Left lobe of liver (tissue), 2 donors: ENCODE measurements around the gene CUL3. TPM values are rescaled to one million over a fixed set of nuclear protein-coding genes. Genes with fewer than 3 reads are reported as not detected.
"Not testable (repeated sequence)": the region's sequence is repeated elsewhere in the genome, so short reads cannot be mapped to it uniquely, and the experiment has no call there.

Experiments used
- ATAC-seq: fragments of 200-7000 bp; cut with Tn5 transposase; one replicate; pipeline ENCODE4 v1.9.1; 2020; ENCODE audit warnings: mild to moderate bottlenecking, moderate library complexity
- DNase-seq: peaks from one replicate; pipeline ENCODE4 v3.0.0-alpha.2; 2020; ENCODE audit warnings: low spot score
- total RNA-seq: library from RNA; stranded (reverse); gene quantifications from one replicate; pipeline ENCODE4 v1.2.1, GENCODE V29; 2021
- donor health status: DM: no; HTN: no; CAD: no; lungs with moderate emphysema.
- donor health status: DM: no; HTN: yes; CAD: no.

Gene CUL3
- total RNA-seq, 1 donor from 2014 or later: 34.6 TPM

DNA sequence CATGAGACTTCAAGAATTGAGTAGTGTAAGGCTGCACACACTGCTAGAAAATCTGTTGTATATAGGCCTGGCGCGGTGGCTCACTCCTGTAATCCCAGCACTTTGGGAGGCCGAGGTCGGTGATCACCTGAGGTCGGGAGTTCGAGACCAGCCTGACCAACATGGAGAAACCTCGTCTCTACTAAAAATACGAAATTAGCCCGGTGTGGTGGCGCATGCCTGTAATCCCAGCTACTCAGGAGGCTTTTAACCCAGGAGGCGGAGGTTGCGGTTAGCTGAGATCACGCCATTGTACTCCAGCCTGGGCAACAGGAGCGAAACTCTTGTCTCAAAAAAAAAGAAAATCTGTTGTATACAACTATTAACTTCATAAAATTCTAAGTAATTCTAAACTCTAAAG is 2.1 kb downstream of the CUL3 start:
- not testable (repeated sequence) for ATAC-seq, DNase-seq

DNA sequence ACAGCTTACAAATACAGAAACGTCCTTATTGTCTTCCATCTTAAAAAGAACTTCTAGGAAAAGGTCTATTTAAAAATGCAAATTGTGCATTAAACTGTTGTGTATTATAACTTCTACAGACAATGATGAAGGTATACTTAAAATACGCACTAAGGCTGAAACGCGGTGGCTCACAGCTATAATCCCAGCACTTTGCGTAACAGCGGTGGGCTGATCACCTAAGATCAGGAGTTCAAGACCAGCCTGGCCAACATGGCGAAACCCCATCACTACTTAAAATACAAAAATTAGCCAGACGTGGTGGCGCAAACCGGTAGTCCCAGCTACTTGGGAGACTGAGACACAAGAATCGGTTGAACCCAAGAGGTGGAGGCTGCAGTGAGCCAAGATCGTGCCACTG is 4.9 kb downstream of the CUL3 start:
- ATAC-seq (no peak), DNase-seq (no peak)

DNA sequence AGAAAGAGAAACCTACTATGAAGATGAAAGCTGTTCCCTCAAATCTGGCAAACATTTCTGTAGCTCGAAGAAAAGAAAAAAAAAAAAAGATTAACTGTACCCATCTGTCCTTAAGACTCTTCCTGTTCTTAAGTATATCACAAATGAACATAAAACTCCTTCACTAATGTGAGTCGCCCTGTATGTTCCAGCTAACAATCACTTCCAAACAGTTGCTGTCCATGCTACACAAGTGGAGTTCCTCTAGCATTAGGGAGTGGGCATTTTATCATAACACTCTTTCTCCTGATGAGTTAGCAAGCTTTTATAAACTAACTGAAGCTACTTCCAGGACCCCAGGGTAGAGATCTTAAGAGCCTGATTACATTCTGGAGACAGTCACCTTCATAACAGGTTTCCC is 5.8 kb downstream of the CUL3 start:
- ATAC-seq: peak; percentile 43
- DNase-seq: no peak

DNA sequence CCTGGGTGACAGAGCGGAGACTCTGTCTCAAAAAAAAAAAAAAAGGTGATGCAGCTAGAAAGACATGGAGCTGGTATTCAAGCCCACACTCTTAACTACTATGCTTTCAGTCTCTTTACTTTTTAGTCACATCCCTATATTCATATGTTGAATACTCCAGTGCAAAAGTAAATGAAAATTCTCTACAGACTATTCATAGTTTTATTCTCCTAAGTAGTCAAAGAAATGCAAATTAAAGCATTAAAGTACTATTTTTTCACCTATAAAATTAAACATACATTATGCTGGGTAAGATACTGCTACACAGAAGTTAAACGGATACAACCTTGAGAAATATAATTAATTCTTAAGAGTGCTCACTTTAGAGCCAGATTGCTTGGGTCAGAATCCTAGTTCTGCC is 7.6 kb downstream of the CUL3 start:
- DNase-seq: no peak
- ATAC-seq: no peak

DNA sequence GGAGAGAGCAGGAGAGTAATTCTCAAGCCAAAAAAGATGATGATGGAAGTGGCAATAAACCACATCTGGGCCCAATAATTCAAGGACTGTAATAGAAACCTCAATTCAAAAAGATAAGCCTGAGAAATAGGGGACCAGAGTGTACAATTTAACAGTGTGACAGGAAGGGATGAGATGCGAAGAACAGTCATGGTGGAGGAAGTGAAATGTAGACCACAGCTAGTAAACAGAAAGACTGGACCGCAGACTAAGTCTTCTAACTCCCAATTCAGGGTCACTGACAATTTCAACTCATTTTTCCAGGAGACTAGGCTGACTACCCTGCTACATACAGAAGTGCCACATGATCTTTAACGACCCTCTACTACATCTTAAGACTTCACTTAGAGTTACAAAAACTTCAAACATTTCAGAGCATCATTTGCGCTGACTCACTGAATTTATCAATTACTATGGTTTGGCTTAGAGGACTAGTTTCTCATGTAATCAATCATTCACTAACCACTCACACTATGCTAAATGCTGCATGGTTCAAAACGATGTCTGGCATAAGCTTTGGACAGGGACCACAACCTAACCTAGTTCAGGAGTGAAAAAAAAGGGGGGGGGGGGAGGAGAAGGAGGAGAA is 9.0 kb downstream of the CUL3 start:
- ATAC-seq: no peak
- DNase-seq: no peak

DNA sequence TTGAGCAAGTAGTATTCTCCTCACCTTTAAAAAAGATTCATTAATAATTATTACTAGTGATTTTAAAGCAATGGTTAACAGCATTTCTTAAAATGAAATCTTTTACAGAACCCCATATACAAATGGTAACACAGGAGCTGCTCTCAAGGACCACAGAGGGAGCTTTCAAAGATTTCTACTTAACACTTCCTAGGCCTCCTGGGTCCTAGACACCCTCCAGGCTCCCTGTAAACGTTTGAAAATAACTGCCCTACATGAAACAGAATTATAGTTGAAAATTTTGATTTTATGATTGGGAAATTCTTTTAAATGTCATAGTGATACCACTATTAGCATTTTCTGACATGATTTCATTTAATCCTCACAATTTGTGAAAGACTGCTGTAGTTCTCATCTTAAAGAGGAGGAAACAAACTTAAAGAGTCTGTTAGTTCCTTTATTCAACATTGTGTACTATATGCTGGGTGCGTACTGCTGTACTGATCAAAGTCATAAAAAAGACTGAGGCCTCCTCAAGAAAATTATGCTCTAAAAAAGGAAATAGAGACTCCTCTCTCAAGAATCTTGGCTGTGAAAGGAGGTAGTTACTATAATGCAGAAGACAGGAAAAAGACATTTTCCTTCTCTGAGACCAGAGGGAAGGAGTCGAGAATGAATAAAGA is 10.6 kb downstream of the CUL3 start:
- ATAC-seq (no peak), DNase-seq (no peak)

DNA sequence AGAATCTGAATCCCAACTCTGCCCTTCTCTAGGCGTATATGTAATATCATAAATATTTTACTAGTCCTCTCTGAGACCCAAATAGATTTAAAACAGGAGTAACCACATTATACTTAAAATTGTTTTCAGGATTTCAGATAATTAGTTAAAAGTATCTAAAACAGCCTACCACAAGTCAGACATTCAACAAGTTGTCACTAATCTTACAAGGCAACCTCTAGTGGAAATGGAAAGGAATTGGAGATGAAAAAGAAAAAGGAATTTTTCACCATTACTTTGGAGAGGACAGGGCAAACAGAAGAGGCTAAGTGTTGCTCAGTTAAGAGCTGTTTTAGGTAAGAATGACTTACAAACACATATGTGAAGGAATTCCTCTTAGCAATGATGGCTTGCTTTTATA is 11.4 kb downstream of the CUL3 start:
- ATAC-seq: no peak
- no peak for DNase-seq

DNA sequence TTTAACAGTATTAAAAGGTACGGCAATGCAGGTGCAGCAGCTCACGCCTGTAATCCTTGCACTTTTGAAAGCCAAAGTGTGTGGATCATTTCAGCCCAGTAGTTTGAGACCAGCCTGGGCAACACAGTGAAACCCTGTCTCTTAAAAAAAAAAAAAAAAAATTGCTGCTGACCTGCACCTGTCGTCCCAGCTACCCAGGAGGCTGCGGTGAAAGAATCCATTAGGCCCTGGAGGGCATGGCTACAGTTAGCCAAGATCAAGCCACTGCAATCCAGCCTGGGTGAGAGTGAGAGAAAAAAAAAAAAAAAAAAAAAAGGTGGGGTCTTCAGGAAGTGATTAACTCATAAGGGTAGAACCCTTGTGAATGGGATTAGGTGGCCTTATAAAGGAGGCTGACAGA is 12.8 kb downstream of the CUL3 start:
- no peak for DNase-seq
- ATAC-seq: no peak

DNA sequence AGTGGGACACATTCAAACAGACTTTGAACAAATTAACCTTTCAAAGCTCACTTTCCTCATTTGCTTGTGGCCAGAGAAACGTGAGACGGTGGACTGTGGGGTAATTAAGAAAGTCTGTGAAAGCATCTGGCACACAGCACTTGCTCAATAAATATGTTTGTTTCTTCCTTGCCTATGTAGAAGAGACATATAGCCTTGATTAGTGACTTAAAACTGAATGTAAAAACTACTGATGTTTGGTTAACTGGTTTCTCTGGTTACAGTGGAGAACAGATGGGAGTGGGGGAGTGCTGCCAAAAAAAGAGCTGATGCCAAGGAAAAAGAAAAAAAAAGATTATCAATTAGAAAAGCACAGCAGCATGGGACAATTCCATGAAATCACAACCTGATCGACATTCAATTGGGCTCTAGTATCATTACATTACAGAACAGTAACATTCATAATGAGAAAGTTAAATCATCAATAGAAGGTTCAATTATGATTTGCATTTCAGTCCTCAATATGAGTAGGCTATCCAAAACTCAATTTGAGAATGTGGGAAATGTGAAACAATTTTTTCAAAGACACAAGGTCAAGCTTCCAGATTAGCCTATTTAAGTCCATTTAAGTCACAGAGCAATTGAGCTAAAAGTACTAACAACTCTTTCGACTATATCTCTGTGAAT is 14.7 kb downstream of the CUL3 start:
- DNase-seq (no peak), ATAC-seq (no peak)

DNA sequence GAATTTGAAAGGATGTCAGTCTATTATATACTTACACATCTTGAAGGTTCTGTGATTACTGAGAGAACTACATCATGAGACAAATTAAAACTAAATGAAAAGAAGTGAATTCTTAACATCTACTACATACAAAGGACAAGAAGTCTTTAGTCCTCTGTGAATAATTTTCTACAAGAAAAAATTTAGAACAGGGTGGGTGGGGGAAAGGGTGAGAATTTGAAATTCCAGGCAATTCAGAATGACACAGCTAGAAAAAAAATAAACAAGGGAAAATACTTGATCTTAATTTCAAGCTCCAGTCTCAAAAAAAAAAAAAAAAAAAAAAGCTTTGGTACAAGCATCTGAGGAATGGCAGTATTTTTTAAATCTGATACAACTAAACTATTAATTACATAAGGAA is 15.5 kb downstream of the CUL3 start:
- DNase-seq: no peak
- no peak for ATAC-seq

DNA sequence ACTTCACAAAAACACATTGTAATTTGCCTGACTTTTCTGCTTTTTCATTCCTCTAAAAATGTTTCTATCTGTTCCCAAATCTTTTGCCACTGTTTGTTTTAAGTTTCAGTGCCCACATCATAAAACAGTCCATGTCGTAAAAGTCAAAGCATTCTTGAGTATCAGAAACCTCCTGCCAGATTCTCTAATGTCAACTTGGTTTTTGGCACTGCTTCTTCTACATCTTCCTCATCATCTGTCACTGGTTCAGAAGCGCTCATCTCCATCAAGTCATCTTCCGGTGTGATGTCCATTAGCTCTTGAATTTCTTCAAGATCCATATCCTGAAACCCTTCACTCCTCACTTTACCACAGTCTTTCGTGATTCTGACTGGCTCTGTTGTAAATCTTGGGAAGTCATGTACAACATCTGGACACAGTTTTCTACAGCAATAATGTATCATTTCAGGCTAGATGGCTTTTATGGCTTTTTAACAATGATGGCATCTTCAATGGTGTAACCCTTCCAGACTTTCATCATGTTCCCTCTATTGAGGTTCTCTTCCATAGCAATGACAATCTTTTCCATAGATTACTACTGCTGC is 19.6 kb downstream of the CUL3 start:
- no peak for DNase-seq
- no peak for ATAC-seq

DNA sequence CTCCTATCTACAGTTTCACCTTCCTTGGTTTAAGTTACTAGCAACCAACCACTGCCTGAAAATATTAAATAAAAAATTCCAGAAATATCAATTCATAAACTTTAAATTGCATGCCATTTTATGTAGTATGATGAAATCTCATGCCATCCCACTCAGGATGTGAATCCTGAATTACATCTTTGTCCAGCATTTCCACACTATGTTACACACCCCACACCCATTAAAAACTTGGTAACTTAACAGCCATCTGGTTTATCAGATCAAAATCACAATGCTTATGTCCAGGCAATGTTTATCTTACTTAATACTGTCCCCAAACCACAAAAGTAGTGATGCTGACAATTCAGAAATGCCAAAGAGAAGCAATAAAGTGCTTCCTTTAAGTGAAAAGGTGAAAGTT is 21.6 kb downstream of the CUL3 start:
- DNase-seq (no peak), ATAC-seq (no peak)

DNA sequence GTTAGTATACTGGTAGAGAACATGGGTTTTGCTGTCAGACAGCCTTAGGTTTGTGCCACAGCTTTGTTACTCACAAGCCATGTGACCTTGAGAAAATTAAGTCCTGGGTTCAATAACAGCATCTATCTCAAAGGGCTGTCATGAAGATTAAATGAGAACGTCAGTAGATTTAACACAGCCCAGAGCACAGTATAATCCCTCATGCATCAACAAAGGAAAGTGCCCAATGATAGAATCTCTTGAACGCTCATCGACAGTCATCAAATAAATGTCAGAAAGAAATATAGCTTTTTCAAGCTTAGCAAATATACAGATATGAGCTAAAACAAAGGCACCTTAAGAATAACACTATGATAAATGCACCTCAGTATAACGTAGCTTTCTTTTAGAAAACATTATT is 22.3 kb downstream of the CUL3 start:
- DNase-seq: no peak
- ATAC-seq: no peak

DNA sequence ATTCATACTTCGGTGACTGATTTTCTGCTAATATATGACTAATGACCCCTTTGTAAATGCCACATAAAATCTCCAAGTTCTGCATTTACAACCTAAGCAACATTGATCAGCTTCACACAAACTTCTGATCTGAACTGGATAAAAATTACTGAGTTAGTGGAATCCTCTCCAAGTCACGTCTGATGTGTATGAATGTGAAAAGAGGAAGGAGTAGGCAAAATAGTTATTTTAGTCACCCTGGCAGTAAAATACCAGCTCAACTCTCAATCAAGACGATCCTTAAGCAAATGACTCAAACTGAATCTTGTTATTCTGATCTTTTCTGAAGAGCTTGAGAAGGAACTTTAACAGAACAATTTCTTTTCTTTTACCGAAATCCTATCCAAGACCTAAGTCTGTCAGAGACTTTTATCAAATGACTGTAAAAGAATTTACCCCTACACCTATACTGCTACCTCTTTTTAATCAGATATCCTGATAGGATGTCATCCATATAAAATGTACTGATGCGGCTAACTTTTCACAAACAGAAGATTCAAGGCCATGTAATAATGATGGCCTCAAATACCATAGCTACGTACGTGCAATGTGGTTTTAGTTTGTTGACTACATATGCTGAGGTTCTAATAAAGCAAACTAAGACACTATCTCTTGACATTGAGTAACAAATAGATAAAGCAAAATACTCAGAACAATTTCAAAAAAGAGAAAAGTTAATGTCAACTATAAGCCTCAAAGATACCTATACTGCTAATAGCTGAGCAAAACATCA is 23.7 kb downstream of the CUL3 start:
- ATAC-seq (no peak), DNase-seq (no peak)

DNA sequence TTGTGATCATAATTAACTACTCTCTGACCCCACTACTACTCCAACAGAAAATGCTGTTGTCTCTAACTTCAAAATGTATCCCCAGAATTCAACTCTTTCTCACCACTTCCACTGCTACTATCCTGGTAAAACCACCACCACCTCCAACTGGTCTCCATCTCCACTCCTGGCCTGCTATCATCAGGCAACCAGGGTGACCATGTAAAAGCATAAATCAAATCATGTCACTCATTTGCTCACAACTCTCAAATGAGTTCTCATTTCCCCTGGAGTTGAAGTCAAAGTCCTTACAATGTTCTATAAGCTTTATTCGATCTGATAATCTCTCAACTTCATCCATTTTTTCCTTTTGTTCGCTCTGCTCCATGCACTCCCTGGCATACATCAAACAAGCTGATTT is 24.6 kb downstream of the CUL3 start:
- DNase-seq (no peak), ATAC-seq (no peak)

DNA sequence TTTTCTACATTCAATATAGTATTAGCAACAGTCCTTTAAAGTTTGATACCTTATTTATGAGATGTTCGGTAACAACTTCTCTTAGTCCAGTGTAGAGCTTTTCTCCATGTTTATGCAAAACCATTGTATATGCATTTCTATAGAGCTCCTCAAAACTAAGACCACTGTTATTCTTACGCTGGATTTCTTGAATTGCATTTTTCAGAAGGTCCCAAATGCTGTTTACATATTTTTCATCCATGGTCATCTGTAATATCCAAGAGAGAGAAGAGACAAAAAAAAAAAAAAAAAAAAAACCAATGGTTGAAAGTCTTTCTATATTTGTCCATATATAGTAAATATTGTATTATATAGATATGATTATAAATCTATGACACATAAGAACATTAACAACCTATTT is 27.6 kb downstream of the CUL3 start:
- ATAC-seq (no peak), DNase-seq (no peak)

DNA sequence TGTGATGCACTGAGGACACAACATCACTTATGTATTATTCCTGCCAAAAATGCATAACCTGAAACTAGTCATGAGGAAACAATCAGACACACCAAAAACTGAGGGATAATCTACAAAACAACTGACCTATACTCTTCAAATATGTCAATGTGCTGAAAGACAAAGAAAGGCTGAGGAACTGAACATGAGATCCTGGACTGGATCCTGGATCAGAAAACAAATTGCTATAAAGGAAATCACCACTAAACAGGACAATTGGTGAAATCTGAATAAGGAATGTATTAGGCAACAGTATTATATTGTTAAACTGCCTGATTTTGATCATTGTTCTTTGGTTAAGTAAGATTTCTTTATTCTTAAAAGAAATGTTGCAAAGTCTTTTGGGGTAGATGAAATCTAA is 28.8 kb downstream of the CUL3 start:
- no peak for ATAC-seq
- DNase-seq: no peak

DNA sequence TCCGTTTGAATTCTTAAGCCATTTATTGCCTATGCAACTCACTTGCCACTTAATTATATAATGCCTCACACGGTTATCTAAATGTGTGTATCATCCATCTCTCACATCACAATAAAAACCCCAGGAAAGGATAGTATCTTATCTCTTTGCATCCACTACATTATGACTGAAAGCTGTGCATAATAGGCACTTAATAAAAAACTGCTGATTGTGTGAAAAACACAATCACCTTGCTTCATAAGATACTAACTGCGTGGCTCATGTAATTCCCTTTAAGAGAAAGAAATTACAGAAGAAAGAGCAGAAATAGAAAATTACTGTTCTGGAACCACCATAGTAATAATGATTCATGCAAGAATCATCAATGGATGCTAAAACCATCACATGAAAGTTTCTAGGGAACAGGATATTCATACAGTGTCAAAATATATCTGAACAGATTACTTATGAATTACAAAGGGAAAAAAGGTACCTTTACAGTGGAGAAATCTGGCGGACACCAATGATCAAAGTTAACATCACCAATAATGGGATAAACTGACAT is 29.3 kb downstream of the CUL3 start:
- DNase-seq (no peak), ATAC-seq (no peak)

DNA sequence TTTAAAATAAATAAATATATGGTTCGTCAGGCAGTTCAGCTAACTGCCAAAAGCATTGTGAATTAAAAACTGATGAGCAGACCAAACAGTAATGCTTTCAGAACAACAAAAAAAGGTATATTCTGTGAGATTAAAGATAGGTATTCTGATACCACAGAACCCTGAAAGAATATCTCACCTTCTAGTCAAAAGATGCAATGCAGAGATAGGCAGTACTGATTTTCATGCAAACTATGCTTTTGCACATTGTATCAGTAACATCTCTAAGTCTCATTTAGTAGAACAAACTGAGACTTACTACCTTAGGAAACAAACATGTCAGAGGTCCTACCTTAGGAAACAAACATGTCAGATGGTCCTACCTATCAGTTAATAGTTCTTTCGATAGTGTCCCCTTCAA is 32.4 kb downstream of the CUL3 start:
- ATAC-seq: no peak
- DNase-seq: no peak

DNA sequence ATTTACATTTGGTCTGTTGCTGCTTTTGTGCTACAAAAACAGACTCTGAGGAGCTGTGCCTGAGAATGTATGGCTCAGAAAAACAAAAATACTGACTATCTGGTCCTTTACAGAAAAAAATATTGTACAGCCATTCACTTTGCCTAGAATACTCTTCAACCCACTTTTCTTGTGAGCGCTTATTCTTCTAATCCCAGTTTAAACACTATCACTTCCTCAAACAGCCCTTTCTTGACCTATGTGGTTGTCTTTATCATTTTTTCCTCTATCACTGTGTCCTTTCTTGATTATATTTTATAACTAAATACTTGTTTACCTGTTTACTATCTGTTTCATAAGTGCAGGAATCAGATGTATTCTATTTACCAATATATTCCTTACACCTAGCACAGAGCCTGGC is 33.5 kb downstream of the CUL3 start:
- DNase-seq (no peak), ATAC-seq (no peak)

DNA sequence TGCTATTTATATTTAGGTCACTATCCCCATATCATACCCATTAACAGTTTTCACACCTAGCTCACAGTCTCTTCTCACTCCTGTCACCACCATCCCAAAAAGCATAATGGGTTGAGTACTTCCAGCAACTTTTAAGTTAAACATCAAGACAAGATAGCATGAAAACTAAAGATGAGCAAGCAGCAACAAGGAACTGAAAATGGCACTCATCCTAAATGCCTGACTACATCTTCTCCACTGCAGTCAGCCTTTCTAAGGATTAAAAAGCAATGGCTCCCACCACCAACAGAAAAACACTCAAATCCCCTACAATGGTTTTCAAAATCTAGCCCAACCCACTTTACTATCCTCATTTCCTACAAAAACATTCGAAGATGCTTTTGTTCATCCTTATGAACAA is 38.2 kb downstream of the CUL3 start:
- no peak for DNase-seq
- ATAC-seq: no peak
